HepG2 (cell line): ENCODE results near the gene ATP11A. TPM values are rescaled to one million over a fixed set of nuclear protein-coding genes. Genes with fewer than 3 reads are reported as not detected.

Experiments
- ATAC-seq: fragments of 200-7000 bp; cut with Tn5 transposase; 3 replicates; pipeline ENCODE4 v1.9.1; 2020; ENCODE audit warnings: mild to moderate bottlenecking, moderate library complexity
- BruUV-seq: library from RNA; stranded (reverse); fragments of 400-500 nt; replicated peaks from 2 replicates; lab custom pipeline; 2021; lab: Mats Ljungman, UMichigan
- CTCF ChIA-PET: fragments of 300-600 bp; formaldehyde crosslinking; extraction: SDS; loops from one replicate; lab custom pipeline; 2021; ENCODE audit warnings: low total read pairs, inconsistent platforms, low intra/inter-chr PET ratio; lab: Yijun Ruan, JAX
- POLR2A ChIA-PET: fragments of 350-600 bp; sonication (Branson Sonifier 250); formaldehyde crosslinking; loops from one replicate; lab custom pipeline; 2020; ENCODE audit warnings: antibody characterized with exemption, inconsistent platforms; lab: Yijun Ruan, JAX
- DNase-seq: peaks from one replicate; pipeline ENCODE4 v3.0.0-alpha.2; 2015; ENCODE audit warnings: low spot score
- FAIRE-seq: peaks from 3 replicates; lab custom pipeline; 2011; peaks lifted over from hg19 to GRCh38; lab: Jason Lieb, UNC
- H2AFZ ChIP-seq: one replicate; pipeline ENCODE4 v1.6.1; 2011; ENCODE audit warnings: low read length, inconsistent platforms
- H3K27ac ChIP-seq: fragments of 300-600 bp; 3 replicates; pipeline ENCODE4 v1.8.0; 2011; ENCODE audit warnings: mixed run types, mild to moderate bottlenecking, mixed read lengths, low read length, inconsistent platforms; ENCODE audit not compliant: insufficient read depth; ENCODE audit errors: extremely low read length
- H3K27me3 ChIP-seq, 2 experiments: fragments of 200-600 bp in 1 of 2; 2 replicates in 1 of 2; 3 replicates in 1 of 2; pipeline versions ENCODE4 v1.6.0 to v1.8.0; 2011; ENCODE audit warnings: low read length in 2 of 2, mild to moderate bottlenecking in 2 of 2, moderate library complexity in 2 of 2, inconsistent platforms in 1 of 2; ENCODE audit not compliant: insufficient read depth in 2 of 2, control insufficient read depth in 1 of 2
- H3K36me3 ChIP-seq, 2 experiments: fragments of 200-600 bp in 1 of 2; replicated peaks in 1 of 2; 2 replicates in 1 of 2; 3 replicates in 1 of 2; pipeline versions ENCODE4 v1.5.1 to v1.8.0; 2011; ENCODE audit warnings: low read length in 2 of 2, inconsistent platforms in 1 of 2; ENCODE audit not compliant: insufficient read depth in 2 of 2, control insufficient read depth in 1 of 2
- H3K4me1 ChIP-seq: 2 replicates; pipeline ENCODE4 v1.5.1; 2012; ENCODE audit warnings: low read length, inconsistent platforms; ENCODE audit not compliant: insufficient read depth
- H3K4me2 ChIP-seq: 2 replicates; pipeline ENCODE4 v1.6.0; 2011; ENCODE audit warnings: low read depth, low read length, inconsistent platforms
- H3K4me3 ChIP-seq, 3 experiments: fragments of 200-600 bp in 1 of 3; sonication (generic), shearing (Covaris generic) in 1 of 3; replicated peaks in 1 of 3; 2 replicates each; pipeline ENCODE4 v1.5.1; 2011 to 2016; ENCODE audit warnings: low read length in 3 of 3, inconsistent platforms in 2 of 3, low read depth in 2 of 3, mild to moderate bottlenecking in 2 of 3, control low read depth in 1 of 3, mixed read lengths in 1 of 3; ENCODE audit not compliant: insufficient read depth in 1 of 3
- H3K79me2 ChIP-seq: one replicate; pipeline ENCODE4 v1.6.1; 2011; ENCODE audit warnings: low read length, inconsistent platforms; ENCODE audit not compliant: insufficient read depth
- H3K9ac ChIP-seq: 2 replicates; pipeline ENCODE4 v1.6.0; 2011; ENCODE audit warnings: mild to moderate bottlenecking, low read depth, low read length, inconsistent platforms; ENCODE audit not compliant: insufficient read depth
- H3K9me3 ChIP-seq: 2 replicates; pipeline ENCODE4 v1.5.1; 2012; ENCODE audit warnings: mild to moderate bottlenecking, low read length
- H4K20me1 ChIP-seq: 2 replicates; pipeline ENCODE4 v1.6.0; 2011; ENCODE audit warnings: inconsistent platforms, mild to moderate bottlenecking, low read length, moderate library complexity; ENCODE audit not compliant: insufficient read depth
- AGO2 ChIP-seq: fragments of 200-400 bp; formaldehyde crosslinking; optimal IDR thresholded peaks from 2 replicates; pipeline ENCODE3; 2017; ENCODE audit warnings: mild to moderate bottlenecking, low read depth, low read length, moderate library complexity
- BRCA1 ChIP-seq: sonication (generic); formaldehyde crosslinking; IDR thresholded peaks from 2 replicates; pipeline ENCODE4 v1.4.0; 2020; ENCODE audit warnings: missing genetic modification reagents
- ZBTB33 ChIP-seq: sonication (generic); formaldehyde crosslinking; IDR thresholded peaks from 2 replicates; pipeline ENCODE4 v1.4.0; 2020; ENCODE audit warnings: missing genetic modification reagents
- ZNF414 ChIP-seq: sonication (generic); formaldehyde crosslinking; IDR thresholded peaks from 2 replicates; pipeline ENCODE4 v1.5.0; 2020; ENCODE audit warnings: missing genetic modification reagents
- WGBS: methylation state at CpG from one replicate; pipeline ENCODE4 v1.1.6; 2017; ENCODE audit warnings: low lambda C conversion rate; 5-methylcytosine and 5-hydroxymethylcytosine counted together
- in situ Hi-C: cut with HindIII; loops from 2 replicates; pipeline ENCODE4 v1.10.0; 2017; ENCODE audit warnings: low pct_unique_long_range_greater_than_20kb; ENCODE audit not compliant: extremely low pct_ligation_motif_present
- intact Hi-C: fragments of 100-400 bp; cut with micrococcal nuclease; formaldehyde crosslinking; loops from one replicate; pipeline ENCODE4 v1.10.0; 2022; ENCODE audit not compliant: unreplicated experiment
- polyA plus RNA-seq, 8 experiments: library from polyadenylated mRNA; depleted of rRNA in 3 of 8; stranded (reverse) in 7 of 8; unstranded in 1 of 8; fragments of >200 nt; fragmentation: Illumina TruSeq in 4 of 8; extraction: Trizol in 4 of 8; gene quantifications; 2 replicates each; pipeline versions ENCODE4 v1.2.1 to v1.2.3, GENCODE V29; 2011 to 2016; ENCODE audit warnings: low read depth in 4 of 8, missing spikeins in 1 of 8, mixed read lengths in 1 of 8; ENCODE audit not compliant: insufficient read depth in 1 of 8
- total RNA-seq, 5 experiments: library from RNA; depleted of rRNA; stranded (reverse); fragments of >200 nt; fragmentation: Illumina TruSeq; extraction: Trizol; gene quantifications; 2 replicates each; pipeline ENCODE4 v1.2.3, GENCODE V29; 2016; ENCODE audit warnings: low read depth in 1 of 5

The ATP11A gene
- total and polyA plus RNA-seq, 2 of the 13 experiments (the other 11 are each of a cell fraction or from before 2014, with no cell fraction given) = 18.4 to 20.1 TPM

DNA sequence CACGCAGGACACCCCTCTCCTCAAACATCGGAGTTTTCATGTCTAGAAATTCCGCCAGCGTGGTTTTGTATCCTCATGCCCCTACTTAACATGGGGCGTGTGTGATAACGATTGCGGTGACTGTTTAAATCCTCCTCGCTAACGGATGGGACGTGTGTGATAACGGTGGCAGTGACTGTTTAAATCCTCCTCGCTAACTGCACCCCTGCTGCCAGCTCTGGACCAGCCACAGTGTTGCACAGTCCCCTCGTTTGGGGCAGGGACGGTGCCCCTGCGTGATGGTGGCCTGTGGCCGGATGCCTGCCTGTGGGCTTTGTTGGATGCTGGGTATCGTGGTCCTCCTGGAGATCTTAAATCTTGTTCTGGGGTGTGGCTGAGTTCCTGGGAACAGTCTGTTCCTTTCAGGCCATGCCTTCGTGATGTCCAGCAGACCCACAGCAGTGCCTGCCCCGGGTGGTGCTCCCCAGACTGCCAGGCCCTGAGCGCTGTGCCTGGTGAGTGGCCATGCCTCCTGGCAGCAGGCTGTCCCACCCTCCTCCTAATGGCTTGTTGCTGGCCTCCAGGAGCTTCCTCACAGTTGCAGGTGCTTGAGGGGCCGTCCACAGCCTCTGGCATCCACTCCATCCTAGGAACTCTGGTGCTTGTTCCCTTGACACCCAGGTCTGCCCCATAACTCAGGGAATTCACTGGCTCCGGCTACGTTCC, 156.7 kb downstream of the ATP11A start:
- no peak overlapping the region for H3K9ac ChIP-seq
- peaks cover 2% of the 10 kb centered on the region; the same call in 1 of the 2 replicates for H4K20me1 ChIP-seq
- no peak for ATAC-seq
- H3K27me3 ChIP-seq = no peaks in the 10 kb centered on the region
- 98% methylated on average over 19 of the region's 23 CpGs for WGBS
- no peak for DNase-seq
- H3K4me1 ChIP-seq = no peaks in the 10 kb centered on the region
- in situ Hi-C loops (no loop called here), intact Hi-C loops (no loop called here)
- no peak overlapping the region for H3K27ac ChIP-seq
- H3K4me3 ChIP-seq = no peak overlapping the region
- H2AFZ ChIP-seq = no peak overlapping the region
- FAIRE-seq = no peak
- no peaks in the 10 kb centered on the region for H3K79me2 ChIP-seq
- POLR2A ChIA-PET = no interaction called here
- no peak for TF ChIP-seq BRCA1 (CRISPR knock-in tag)
- TF ChIP-seq AGO2 = peak; percentile 55
- no peaks in the 10 kb centered on the region; the same call in 1 of the 2 replicates for H3K9me3 ChIP-seq
- BruUV-seq = no TSS peak
- CTCF ChIA-PET = no interaction called here
- H3K36me3 ChIP-seq = peaks cover 26 to 76% of the 10 kb centered on the region in 2 experiments
- H3K4me2 ChIP-seq = no peak overlapping the region

DNA sequence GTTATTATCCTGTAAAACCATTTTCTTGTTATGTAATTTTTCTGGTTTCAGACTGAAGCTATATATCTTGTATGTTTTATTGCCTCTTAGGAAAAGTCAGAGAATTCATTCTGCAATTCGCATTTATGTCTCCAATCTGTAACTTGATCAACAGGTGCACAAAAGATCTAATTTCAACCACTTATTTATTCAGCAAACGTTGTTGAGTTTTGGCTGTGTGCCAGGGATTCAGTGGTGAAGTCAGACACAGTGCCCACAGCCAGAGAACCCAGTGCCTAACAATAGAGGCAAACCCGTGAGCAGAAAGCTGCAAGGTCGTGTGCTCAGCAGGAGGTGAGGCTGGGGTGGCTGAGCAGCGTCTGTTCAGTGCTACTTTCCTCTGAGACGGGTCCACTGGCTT, 159.7 kb downstream of the ATP11A start:
- Histone ChIP-seq H3K27me3 (no peaks in the 10 kb centered on the region), H3K4me1 (no peaks in the 10 kb centered on the region), H3K36me3 (peaks cover 29 to 77% of the 10 kb centered on the region in 2 experiments), H3K27ac (no peak overlapping the region), H3K9me3 (no peaks in the 10 kb centered on the region; the same call in 1 of the 2 replicates), H2AFZ (no peak overlapping the region), H4K20me1 (no peaks in the 10 kb centered on the region; the same call in 1 of the 2 replicates), H3K9ac (no peak overlapping the region), H3K4me2 (no peak overlapping the region), H3K79me2 (no peaks in the 10 kb centered on the region), H3K4me3 (no peak overlapping the region)
- TF ChIP-seq ZBTB33 (CRISPR knock-in tag) (peak; percentile 15; the same call in 1 of the 2 replicates), ZNF414 (no peak)
- ATAC-seq (no peak), DNase-seq (peak; percentile 26), FAIRE-seq (no peak)
- in situ Hi-C loops = no loop called here
- WGBS = 80% methylated on average over 6 of the region's 6 CpGs
- ChIA-PET POLR2A (no interaction called here), CTCF (no interaction called here)
- intact Hi-C loops = no loop called here
- BruUV-seq = no TSS peak
